RWPE2 (cell line): Measurements from ENCODE around the gene TEX30.

Experiments
- ATAC-seq: fragments of 200-7000 bp; cut with Tn5 transposase; 3 replicates; pipeline ENCODE4 v1.9.1; 2021; ENCODE audit warnings: low read depth
- DNase-seq: peaks from one replicate; pipeline ENCODE4 v3.0.0-alpha.2; 2020; ENCODE audit warnings: low spot score
- H3K27ac ChIP-seq: fragments of 450-650 bp; 2 replicates; pipeline ENCODE4 v1.5.1; 2017; ENCODE audit warnings: mild to moderate bottlenecking; ENCODE audit not compliant: poor library complexity, severe bottlenecking
- H3K27me3 ChIP-seq: fragments of 250-450 bp; sonication (Bioruptor Pico); 2 replicates; pipeline ENCODE4 v1.5.1; 2021; ENCODE audit warnings: mild to moderate bottlenecking, moderate library complexity; ENCODE audit not compliant: insufficient read depth, poor library complexity, severe bottlenecking
- H3K36me3 ChIP-seq: fragments of 250-450 bp; sonication (Bioruptor Pico); 2 replicates; pipeline ENCODE4 v1.5.1; 2020; ENCODE audit warnings: low read depth, mild to moderate bottlenecking, moderate library complexity
- H3K4me1 ChIP-seq: fragments of 250-450 bp; sonication (Bioruptor Pico); 2 replicates; pipeline ENCODE4 v1.5.1; 2021; ENCODE audit warnings: mild to moderate bottlenecking, moderate library complexity; ENCODE audit not compliant: insufficient read depth, poor library complexity, severe bottlenecking
- H3K4me3 ChIP-seq: fragments of 250-450 bp; sonication (Bioruptor Pico); 2 replicates; pipeline ENCODE4 v1.5.1; 2021; ENCODE audit warnings: mild to moderate bottlenecking, moderate library complexity; ENCODE audit not compliant: severe bottlenecking
- H3K9me3 ChIP-seq: fragments of 250-450 bp; sonication (Bioruptor Pico); 2 replicates; pipeline ENCODE4 v1.5.1; 2021; ENCODE audit warnings: mild to moderate bottlenecking, moderate library complexity; ENCODE audit not compliant: severe bottlenecking
- CTCF ChIP-seq: fragments of 450-650 bp; IDR thresholded peaks from one replicate; pipeline ENCODE4 v1.5.1; 2017; ENCODE audit warnings: mild to moderate bottlenecking, moderate library complexity; ENCODE audit not compliant: poor library complexity, severe bottlenecking

Gene TEX30

GRCh38 chr13:102814793-102815192 lies 41.2 kb upstream of the TEX30 start:
- no peaks in the 10 kb centered on the region for H3K27me3 ChIP-seq
- no peak for DNase-seq
- TF ChIP-seq CTCF, result no peak
- peaks cover 11% of the 10 kb centered on the region for H3K4me1 ChIP-seq
- H3K9me3 ChIP-seq, result no peaks in the 10 kb centered on the region
- H3K4me3 ChIP-seq, result no peak overlapping the region
- ATAC-seq, result no peak
- peaks cover 69% of the 10 kb centered on the region for H3K36me3 ChIP-seq
- no peak overlapping the region for H3K27ac ChIP-seq

GRCh38 chr13:102814025-102814607 lies 40.5 kb upstream of the TEX30 start:
- Histone ChIP-seq H3K4me3 (no peak overlapping the region), H3K9me3 (no peaks in the 10 kb centered on the region), H3K4me1 (peaks cover 11% of the 10 kb centered on the region), H3K27ac (no peak overlapping the region), H3K27me3 (no peaks in the 10 kb centered on the region), H3K36me3 (peaks cover 76% of the 10 kb centered on the region)
- DNase-seq, result no peak
- ATAC-seq, result no peak
- no peak for TF ChIP-seq CTCF

GRCh38 chr13:102812611-102813287 lies 39.2 kb upstream of the TEX30 start:
- ATAC-seq, result peak; percentile 64
- H3K27me3 ChIP-seq, result no peaks in the 10 kb centered on the region
- H3K4me1 ChIP-seq, result peaks cover 11% of the 10 kb centered on the region
- peak overlapping the region; percentile 45 for H3K27ac ChIP-seq
- no peak for DNase-seq
- H3K9me3 ChIP-seq, result no peaks in the 10 kb centered on the region
- H3K36me3 ChIP-seq, result peaks cover 77% of the 10 kb centered on the region
- no peak for TF ChIP-seq CTCF
- H3K4me3 ChIP-seq, result no peak overlapping the region

GRCh38 chr13:102807699-102808098 lies 34.1 kb upstream of the TEX30 start:
- ATAC-seq (no peak), DNase-seq (no peak)
- H3K36me3 ChIP-seq, result peaks cover 61% of the 10 kb centered on the region
- H3K27me3 ChIP-seq, result no peaks in the 10 kb centered on the region
- no peaks in the 10 kb centered on the region for H3K9me3 ChIP-seq
- H3K27ac ChIP-seq, result no peak overlapping the region
- TF ChIP-seq CTCF, result no peak
- peaks cover 7% of the 10 kb centered on the region for H3K4me1 ChIP-seq
- no peak overlapping the region for H3K4me3 ChIP-seq

- H3K36me3 ChIP-seq, result peaks cover 42% of the 10 kb centered on the region
- no peak for DNase-seq
- TF ChIP-seq CTCF, result no peak
- H3K9me3 ChIP-seq, result no peaks in the 10 kb centered on the region
- ATAC-seq, result no peak
- H3K4me3 ChIP-seq, result no peak overlapping the region
- H3K4me1 ChIP-seq, result peaks cover 11% of the 10 kb centered on the region
- H3K27ac ChIP-seq, result no peak overlapping the region
- H3K27me3 ChIP-seq, result no peaks in the 10 kb centered on the region
These were observed 32.1 kb upstream of the TEX30 start for GRCh38 chr13:102805680-102806079.
